ENCODE results near the gene KCNQ2.

DNA sequence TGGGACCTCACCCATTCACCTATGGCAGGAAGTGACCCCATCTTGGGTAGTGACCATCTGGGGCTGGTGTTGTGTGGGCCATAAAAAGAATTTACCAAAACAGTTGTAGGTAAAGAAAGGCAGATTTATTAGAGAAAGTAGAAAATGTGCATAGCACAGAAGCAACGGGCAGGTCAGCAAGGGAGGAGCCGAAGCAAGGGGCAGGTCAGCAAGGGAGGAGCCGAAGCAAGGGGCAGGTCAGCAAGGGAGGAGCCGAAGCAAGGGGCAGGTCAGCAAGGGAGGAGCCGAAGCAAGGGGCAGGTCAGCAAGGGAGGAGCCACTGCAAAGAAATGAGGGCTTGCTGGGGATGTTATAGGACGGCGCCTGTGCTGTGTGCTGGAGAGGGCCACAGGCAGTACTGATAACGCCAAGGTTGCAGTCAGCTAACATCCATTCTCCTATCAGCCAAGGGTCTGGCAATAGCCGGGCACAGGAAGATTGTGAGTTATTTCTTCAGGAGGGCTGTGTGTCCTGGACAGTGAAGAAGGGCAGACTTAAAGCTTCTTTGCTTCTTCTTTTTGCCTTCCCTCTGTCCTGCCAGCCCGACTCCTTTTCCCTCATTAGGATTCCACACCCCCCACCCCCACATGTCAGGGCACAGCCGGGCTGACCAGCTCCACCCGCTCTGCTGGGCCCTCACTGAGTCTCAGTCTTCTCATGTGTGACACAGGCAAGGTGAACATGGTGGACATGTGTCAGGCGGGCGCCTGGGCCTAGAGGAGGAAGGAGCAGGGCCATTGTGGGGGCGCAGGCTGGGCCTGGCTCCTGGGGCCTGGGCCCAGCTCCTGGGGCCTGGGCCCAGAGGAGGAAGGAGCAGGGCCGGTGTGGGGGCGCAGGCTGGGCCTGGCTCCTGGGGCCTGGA lies 79.7 kb downstream of the KCNQ2 start:
- TF ChIP-seq, protein P1, sequence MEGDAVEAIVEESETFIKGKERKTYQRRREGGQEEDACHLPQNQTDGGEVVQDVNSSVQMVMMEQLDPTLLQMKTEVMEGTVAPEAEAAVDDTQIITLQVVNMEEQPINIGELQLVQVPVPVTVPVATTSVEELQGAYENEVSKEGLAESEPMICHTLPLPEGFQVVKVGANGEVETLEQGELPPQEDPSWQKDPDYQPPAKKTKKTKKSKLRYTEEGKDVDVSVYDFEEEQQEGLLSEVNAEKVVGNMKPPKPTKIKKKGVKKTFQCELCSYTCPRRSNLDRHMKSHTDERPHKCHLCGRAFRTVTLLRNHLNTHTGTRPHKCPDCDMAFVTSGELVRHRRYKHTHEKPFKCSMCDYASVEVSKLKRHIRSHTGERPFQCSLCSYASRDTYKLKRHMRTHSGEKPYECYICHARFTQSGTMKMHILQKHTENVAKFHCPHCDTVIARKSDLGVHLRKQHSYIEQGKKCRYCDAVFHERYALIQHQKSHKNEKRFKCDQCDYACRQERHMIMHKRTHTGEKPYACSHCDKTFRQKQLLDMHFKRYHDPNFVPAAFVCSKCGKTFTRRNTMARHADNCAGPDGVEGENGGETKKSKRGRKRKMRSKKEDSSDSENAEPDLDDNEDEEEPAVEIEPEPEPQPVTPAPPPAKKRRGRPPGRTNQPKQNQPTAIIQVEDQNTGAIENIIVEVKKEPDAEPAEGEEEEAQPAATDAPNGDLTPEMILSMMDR (IDR thresholded peaks at IDR 0.05; ENCODE audit: insufficient read depth, low read length, poor library complexity, severe bottlenecking) = no peak
- TF ChIP-seq EZH2phosphoT487 (conservative IDR thresholded peaks at IDR 0.05; ENCODE audit: low read length) = no peak

Measured in SU-DHL-6 (cell line).